Stimulated activated naive CD8-positive, alpha-beta T cell treated with anti-CD3 and anti-CD28 coated beads, Interleukin-15, Interleukin-2, amounts not matched to agents 100 U/mL and 50 U/mL, for 24 hours (primary cell): ENCODE results near the gene ANTXR1.
A peak's percentile ranks its signal among the peaks of the same experiment; 100 is the strongest.

Source experiments
- ATAC-seq: fragments of 150-1000 bp; cut with Tn5 transposase; one replicate; pipeline ENCODE4 v1.10.0; 2021
- DNase-seq: peaks from one replicate; pipeline ENCODE4 v3.0.0; 2021

The ANTXR1 gene

DNA sequence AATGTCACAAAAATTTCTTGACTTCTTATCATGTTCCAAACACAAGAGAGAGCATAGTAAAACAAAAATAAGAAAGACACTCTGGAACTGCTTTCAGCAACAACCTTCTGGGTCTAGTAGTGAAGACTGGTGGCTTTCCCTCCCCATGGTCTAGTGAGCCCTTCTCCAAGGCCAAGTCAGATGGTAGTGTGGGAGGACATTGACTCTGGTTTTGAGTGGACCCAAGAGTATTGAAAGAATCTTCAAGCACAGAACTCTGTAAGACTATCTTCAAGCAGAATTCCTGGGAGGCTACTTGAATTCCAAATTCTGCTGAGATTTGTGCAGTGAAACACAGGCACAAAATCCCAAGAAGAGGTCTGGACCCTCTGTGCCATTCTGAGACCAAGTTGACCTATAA lies 21.1 kb downstream of the ANTXR1 start:
- no peak for ATAC-seq

DNA sequence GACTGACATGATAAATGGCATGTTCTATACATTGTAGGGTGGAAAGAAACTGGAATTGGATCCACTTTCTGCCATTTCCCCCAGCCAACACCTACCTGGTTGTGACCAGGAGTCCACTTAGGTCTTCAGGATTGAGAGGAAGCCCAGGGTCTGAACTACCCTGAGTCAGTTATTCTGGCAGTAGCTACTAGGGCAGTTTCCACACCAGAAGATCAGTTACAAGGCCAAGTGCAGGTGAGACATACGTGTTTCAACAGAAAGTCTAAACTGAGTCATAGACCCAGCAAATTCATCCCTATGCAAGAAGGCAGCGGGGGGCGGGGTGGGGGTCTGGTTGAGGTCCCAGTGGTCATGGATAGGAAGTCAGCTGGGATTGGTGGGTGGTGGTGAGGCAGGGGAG lies 21.9 kb downstream of the ANTXR1 start:
- ATAC-seq (no peak), DNase-seq (no peak)

More for the DNA sequence above, 21.1 kb downstream of the ANTXR1 start:
- DNase-seq, result no peak

DNA sequence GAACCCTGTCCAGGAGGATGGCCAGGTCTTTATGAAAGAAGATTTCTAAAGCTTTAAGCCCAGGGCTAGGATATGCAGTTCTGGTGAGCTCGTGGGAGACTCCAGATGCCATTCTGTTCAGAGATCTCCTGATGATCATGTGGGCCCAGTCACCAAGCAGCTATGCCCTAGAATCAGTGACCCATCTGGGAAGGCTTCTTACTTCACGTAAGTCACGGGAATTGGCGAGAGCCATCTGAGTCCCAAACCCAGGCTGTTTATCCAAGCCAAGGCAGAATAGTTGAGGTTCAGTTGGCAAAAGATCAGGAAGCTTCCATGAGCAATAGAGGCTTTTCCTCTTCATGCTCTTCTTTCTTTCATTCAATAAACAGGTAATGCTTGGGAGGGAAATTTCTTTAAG lies 23.9 kb downstream of the ANTXR1 start:
- DNase-seq, result no peak
- ATAC-seq, result no peak

DNA sequence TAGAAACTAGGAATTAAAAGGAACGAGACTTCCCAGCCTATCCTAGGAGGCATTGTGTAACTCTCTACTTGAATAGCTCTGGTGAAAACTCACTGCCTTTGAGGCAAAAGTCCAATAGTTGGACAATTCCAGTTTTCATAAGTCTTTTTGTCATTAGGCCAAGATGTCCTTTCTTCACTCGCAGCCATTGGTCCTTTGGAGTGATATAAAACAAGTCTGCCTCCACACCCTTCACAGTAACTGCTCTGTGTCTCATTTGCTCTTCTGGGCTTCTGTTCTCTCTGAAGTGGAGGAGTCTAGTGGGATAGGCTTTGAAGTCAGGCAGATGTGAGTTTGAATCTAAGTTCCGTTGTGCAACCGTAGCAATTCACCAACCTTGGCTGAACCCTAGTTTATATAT lies 28.2 kb downstream of the ANTXR1 start:
- ATAC-seq (no peak), DNase-seq (no peak)

DNA sequence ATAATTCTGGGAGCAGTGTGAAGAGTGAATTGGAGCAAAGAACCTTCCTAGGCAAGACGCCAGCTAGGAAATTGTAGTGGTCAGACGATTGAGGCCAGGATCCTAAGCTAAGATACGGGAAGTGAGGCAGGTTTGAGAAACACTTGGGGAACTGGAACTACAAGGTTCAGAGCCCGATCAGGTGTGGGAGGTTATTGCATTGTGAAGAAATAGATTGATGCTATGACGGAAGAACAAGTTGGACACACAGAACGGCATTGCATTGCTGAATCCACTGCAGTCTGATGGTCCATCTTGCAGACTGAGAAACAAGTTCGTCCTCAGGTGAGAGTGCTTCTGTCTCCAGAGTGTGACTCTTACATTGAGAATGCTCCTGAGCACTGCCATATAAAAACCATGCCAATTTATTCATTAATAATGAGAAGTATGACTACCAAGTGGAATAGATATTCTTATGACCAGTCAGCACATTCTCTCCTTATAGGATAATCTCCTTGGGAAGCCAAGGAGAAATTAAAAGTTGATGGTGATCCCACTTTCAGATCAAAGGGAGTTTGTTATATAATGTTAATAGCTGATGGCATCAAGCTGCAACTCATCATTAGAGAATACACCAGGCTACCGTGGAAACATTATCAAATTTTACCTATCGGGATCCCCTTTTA lies 30.9 kb downstream of the ANTXR1 start:
- ATAC-seq, result no peak
- DNase-seq, result no peak

DNA sequence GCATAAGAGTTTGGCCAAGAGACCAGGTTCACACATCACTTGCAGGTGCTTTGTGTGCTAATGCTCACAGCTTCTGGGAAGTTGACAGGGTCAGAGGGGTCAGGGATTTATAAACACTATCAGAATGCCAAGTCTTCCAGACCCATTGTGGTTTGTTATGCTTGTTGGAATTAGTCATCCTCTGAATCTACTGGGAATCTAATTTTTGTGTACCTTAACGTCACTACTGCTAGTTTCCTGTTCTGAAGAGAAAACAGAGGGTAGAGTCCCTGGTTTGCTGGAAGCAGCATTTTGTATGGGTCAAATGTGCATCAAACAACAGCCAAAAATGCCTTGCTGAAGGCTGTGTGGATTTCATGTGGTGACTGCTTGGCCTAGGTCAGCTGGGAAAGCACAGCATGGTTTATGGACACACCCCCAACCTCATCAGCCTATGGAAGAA lies 33.3 kb downstream of the ANTXR1 start:
- ATAC-seq (no peak), DNase-seq (no peak)

DNA sequence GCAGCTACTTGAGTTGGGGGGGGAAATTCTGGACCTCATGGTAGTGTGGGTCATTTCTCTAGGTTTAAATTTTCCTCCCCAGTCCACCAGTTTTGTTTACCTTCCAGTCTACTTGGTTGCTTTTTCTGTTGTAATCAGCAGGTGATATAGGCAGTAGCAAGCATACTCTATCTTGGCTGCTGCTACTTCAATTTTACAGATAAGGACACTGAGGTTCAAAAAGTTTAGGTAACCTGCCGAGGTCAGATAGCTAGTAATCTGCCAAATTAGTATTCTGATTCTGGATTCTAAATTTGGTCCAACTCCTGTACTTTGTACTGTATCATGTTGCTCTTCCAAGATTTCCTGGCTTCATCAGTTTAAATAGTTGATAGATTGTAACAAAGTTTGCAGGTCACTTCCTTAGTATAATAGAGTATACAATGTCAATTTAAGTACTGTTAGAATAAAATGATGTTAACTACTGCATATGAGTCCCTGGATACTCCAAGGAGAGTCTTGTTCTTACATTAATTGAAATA lies 34.7 kb downstream of the ANTXR1 start:
- no peak for DNase-seq
- no peak for ATAC-seq

DNA sequence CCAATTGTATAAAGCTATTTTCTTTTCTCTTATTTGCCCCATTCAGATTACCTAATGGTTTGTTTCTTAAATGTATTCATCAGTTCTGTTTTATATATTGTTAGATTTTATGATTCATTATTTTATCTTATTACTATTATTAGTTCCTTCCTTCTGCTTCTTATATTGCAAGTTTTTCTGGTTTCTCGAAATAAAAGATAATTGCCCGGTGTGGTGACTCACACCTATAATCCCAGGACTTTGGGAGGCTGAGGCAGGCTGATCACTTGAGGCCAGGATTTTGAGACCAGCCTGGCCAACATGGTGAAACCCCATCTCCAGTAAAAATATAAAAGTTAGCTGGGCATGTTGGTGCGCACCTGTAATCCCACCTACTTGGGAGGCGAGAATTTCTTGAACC lies 37.8 kb downstream of the ANTXR1 start:
- no peak for DNase-seq
- ATAC-seq, result no peak

DNA sequence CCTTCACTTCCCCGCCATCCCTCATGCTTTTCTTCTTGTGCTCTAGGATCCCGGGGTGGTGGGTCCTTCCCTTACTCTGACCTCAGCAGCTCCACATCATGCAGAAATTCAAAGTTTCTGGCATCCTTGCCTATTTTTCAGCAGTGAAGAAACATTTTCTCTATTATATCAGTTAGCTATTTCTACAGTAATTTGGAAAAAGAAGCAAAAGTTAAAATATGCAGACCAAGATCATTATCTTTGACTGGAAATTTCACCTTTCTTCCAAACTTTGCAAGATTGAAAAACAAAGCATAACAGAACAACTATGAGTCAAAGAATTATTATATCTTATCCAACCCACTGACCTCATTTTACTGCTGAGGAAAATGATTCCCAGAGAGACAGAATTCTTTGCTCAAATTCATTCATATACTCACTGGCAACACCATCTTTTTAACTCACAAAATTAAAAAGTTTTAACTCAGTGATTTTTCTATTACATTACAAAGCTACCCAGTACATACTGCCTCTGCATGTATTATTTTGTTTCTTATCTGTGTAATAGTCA lies 40.5 kb downstream of the ANTXR1 start:
- no peak for DNase-seq
- no peak for ATAC-seq

DNA sequence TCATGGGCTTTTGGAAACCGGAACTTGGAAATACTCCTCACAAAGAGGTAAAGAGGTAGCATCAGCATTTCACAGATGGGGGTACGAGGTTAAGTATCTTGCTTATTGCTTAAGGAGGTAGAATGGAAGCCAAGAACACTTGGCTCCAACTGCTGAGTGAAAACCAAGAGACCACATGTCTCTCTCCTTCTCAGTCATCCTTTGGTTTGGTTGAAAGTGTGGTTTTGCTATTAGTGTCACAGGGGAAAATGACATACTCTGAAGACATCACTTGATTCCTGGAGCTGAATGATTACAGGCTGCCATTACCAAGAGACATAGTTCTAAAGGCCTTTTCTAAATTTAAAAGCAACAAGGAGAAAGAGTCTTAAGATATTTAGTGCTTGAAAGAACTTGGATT lies 41.5 kb downstream of the ANTXR1 start:
- ATAC-seq (peak; percentile 97), DNase-seq (no peak)

DNA sequence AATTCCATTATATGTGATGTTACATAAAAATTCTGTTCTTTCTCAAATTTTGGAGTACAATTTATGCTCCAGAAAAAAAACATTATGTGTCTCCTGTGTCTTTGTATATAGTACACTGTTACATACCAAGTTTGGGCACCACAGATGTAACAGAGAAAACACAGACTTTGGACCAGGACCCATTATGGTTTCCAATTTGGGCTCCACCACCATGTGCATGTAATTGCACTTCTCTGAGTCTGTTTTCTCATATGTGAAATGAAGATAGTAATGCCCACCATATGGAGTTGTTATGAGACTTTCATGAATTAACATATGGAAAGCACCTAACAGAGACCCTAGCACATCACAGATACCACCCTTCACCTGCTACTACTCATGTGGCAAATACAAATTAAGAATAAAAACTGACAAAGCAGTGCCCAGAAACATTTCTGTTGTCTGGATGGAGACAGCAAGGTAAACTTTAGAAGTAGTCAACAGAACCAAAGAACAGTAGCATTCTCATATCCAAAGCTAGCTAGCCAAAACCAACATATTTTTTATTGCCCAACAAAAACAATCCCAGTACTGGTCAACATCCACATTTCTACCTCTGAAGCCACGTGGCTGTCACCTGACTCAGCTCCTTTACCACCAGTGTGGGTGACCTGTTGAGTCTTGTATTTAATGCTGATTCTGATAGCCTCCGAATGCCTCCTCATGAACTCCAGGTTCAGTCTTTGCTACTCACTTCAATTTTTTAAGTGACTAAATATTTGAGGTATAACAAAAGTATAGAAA lies 42.9 kb downstream of the ANTXR1 start:
- ATAC-seq (no peak), DNase-seq (no peak)

DNA sequence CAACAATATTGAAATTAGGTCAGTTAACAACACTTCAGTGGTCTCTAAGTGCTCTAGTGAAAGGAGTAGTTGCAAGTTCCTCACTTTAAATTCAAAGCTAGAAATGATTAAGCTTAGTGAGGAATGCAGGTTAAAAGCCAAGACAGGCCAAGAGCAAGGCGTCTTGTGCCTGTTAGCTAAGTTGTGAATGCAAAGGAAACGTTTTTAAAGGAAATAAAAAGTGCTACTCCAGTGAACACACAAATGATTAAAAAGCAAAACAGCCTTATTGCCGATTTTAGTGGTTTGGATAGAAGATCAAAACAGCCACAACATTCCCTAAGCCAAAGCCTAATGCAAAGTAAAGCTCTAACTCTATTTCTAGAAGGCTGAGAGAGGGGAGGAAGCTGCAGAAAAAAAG lies 44.7 kb downstream of the ANTXR1 start:
- DNase-seq, result no peak
- ATAC-seq, result no peak

DNA sequence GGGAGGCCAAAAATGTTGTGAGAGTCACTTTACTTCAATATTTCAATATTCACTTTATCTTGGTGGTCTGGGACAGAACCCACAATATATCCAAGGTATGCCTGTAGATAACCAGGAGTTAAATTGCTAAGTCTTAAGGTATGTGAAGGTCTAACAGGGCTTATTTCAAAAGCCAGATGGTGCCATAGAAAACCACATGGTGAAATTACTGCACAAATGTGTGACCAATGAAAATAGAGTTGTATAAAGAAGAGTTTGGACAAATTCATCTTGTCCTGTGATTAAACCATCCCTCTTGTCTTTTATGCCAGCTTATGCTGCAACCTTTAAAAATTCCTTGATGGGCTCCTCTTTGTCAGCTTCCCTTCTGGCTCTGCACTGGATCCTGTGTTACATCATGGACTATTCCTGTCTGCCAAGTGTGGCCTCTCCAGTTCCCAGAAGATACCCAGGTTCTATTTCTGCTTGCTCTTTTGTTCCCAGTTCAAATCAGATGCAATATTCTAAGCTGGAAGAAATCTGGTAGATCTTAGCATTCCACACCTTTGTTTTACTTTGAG lies 46.8 kb downstream of the ANTXR1 start:
- ATAC-seq (no peak), DNase-seq (no peak)

DNA sequence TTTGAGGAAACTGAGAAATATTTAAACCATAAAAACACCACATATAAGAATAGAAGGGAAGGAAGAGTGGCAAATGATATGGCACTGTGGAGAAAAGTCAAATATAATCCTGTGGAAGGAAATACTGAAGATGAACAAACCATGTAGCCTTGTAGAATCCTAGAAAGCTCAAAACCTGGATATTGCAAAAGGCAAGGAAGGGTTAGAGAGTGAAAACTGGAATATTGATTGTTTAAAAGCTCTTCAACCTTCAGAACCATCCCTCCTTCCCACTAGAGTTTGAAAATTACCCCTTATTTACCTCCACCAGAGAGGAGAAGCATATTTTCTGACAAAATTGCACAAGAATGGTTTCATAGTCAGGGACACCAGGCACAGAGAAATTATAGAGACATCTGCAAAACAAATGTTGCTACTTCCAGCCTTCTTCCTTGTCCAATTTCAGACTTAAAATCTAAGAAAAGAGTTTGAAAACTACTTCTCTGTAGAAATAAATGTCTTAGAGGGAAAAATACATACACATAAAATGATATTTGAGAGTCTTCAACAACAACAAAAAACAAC lies 48.0 kb downstream of the ANTXR1 start:
- DNase-seq (no peak), ATAC-seq (no peak)

DNA sequence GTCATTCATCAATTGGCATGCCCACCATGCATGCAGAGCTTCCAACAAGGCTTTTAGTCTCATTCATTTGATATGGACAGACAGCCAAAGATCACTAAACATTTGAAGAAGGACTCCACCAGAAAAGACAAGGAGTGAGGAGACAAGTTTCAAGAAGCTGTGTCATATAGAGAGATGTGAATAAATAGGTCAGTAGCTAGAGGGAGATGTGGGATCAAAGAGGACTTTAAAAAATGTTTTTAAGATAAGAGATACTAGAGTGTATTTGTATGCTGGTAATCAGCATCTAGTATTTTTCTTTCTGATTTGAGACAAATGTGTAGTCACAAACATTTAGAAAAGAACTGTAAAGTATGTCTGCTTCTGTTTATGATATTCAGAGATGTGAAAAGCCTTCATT lies 48.5 kb downstream of the ANTXR1 start:
- ATAC-seq, result no peak

DNA sequence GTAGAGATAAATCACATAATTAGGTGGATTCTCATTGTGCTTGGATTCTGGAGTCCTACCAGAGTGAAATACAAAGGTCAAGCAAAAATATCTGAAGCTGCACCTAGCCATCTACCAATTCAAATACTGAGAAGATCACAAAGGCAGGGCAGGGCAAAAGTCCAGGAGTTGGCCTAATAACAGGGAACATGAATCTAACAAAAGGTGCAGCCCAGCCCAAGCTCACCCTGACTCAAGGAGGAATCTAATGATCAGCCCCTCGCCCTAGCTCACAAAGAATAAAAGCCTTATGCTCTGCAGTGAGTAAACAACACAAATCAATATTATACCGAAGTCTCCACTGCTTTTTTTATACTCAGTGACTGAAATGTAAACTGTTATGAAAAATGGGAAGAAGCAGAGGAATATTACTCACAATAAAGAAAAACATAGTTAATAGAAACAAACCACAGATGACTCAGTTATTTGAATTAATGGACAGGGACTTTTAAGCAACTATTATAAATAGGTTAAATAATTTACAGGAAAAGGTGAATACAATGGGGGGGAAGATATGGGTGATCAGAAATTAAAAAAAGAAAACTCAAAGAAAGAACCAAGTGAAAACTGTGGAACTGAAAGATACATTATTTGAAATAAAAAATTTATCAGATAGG lies 49.5 kb downstream of the ANTXR1 start:
- no peak for ATAC-seq

More for the DNA sequence above, 48.5 kb downstream of the ANTXR1 start:
- DNase-seq, result no peak

DNA sequence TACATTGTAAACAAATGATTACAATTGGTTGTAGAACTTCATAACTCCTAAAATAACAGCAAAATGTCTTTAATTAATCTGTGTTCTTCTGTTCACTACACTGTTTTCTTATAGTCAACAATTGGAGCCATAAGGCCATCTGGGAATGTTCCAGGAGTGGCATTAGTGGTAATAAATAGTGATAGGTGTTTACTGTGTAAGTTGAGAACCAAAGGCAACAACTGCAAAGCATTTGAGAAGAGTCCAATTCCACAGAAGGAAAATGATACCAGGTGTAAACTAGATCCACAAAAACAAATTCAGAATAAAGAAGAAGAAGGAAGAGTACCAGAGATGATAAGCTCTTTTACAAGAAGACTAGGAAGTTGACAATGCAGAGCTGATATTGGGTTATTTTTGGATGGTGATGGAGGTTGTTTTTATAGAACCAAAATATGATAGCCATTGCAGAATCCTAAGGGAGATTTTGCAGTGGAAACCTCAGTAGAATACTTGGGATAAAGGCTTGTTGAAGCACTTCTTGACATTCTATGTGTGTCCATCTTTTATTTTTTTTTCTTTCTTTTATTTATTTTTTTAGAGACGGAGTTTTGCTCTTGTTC lies 52.9 kb downstream of the ANTXR1 start:
- no peak for ATAC-seq

More for the DNA sequence above, 49.5 kb downstream of the ANTXR1 start:
- no peak for DNase-seq

DNA sequence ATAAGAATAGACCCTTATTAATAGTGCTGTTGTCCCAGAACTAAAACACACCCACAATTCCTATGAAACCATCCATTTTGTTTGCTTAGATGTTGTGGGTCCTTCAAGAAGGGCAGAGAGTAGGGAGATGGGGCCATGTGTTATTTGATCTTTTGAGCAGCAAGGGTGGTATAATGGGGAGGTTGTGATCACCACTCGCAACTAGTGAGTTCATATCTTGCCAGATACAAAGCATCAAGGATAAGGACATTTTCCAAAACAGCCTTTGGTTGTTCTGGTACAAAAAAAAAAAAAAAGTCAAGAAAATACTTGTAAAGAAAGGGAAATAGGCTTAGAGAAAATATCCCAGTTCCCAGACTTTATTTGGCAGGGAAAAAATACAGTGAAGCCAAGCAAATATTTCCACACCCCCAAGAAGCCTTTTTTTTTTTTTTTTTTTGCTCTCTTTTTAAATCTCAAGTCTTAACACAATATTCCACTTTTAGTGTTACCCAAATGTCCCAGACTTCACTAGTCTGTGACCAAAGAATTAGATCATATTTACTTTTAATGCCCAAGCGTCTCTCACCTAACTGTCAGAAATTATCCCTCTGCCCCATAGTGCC lies 54.1 kb downstream of the ANTXR1 start:
- ATAC-seq (no peak), DNase-seq (no peak)

More for the DNA sequence above, 52.9 kb downstream of the ANTXR1 start:
- DNase-seq, result no peak

DNA sequence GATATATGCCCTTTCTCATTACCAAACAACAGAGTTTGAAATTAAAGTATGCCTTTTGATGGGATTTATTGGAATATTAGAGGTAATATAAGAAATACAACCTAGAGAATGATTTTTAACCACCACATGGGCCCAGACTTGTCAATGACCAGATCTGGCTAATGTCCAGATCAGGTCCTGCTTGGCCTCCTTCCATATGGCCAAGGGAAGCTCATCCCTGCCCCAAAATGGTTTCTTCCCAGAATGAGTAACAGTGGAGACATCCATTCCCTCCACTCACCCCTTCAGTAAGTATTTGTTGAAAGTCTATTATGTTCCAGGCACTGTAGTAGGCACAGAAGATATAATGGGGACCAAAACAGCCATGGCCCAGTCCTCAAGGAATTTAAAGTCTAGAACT lies 54.9 kb downstream of the ANTXR1 start:
- ATAC-seq (no peak), DNase-seq (no peak)

DNA sequence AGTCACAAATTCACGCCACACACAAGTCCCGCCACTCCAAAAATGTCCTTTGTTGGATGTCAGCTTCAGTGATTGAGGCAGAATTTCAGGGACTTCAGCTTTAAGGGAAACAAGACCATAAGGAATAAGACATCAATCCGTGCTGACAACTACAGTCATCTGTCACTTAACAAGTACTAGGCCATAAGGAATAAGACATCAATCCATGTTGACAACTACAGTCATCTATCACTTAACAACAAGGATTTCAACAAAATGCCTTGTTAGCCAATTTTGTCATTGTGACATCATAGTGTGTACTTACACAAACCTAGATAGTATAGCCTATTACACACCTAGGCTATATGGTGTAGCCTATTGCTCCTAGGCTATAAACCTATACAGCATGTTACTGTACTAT lies 58.0 kb downstream of the ANTXR1 start:
- DNase-seq (no peak), ATAC-seq (no peak)

DNA sequence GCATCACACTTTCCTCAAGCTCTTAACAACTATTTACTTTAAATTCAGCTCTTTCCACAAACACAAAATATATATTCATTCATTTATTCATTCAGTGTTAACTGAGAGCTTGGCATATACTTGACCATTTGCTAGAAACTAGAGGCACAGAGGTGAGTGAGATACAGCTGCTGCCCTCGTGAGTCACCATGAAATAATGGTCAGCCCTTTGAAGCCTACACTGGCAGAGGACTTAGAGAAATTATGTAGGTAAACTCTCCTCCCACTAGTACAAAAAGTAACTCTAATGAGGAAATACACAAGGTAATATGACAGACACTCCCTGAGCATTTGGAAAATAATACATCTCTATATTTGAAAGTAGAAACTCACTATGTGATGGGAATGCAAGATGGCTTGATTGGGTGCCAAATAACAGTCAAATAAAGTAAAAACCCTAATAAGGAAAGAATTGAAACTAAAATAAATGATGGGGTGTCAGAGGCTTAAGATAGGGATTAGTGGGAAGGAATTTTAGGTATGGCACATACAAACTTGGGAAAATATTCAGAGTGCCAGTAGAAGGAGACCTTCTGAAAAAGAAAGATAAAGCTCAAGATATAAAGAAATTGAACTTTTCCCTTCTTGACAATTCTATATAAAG lies 61.1 kb downstream of the ANTXR1 start:
- DNase-seq, result no peak

More for the DNA sequence above, 61.1 kb downstream of the ANTXR1 start:
- ATAC-seq, result no peak
